ENCODE measurements around the gene PPM1H. TPM values are rescaled to one million over a fixed set of nuclear protein-coding genes. Genes with fewer than 3 reads are reported as not detected.

The PPM1H gene
- total RNA-seq, 3 donors from 2014 or later (not counting 1 experiment from before 2014, with no cell fraction given): 0.18 to 2.1 (median 0.40) TPM

DNA sequence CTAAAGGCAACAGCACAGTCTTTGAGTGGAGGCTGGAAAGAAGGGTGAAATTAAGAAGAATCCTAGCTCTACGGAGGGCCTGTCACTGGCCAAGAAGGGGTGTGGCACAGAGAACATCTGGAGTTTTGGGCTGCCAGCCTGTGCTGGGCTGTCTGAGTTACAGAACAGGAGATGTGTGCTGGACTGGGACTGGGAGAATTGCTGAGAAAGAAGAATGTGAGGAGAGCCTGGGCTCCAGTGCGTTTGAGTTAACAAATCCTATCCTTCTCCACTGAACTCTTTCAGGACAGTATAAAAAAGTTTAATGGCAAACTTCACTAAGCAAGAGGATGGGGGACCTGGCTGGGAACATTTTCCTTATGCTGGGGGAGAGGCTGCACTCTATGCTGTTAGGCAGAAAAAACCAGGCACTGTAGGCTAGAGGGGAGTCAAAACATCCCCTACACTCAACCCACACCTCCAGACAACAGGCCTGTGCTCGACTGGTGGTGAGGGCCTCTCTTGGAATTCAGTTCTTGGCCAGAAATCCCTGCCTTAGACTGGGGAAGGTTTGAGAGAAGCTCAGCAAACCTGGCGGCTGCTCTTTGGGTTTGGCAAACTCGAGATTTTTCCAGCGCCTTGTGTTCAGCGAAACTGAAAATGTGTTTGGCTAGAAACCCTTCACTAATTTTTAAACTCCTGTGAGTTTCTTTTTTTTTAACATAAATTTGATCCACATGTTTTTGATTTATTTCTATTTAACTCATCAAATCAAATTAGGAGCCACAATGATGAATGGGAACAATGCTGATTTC, 251.0 kb downstream of the PPM1H start:
- intact Hi-C loops (cut with micrococcal nuclease): no loop called here
- Histone ChIP-seq H3K9me3 (ENCODE audit: control insufficient read depth, insufficient read depth, low read length) (no peaks in the 10 kb centered on the region), H3K36me3 (ENCODE audit: control insufficient read depth, insufficient read depth, low read length) (no peaks in the 10 kb centered on the region), H3K4me3 (ENCODE audit: low read length) (no peak overlapping the region), H3K27ac (ENCODE audit: low read length) (no peak overlapping the region), H3K27me3 (ENCODE audit: control insufficient read depth, insufficient read depth, low read length) (no peaks in the 10 kb centered on the region), H3K4me1 (ENCODE audit: control insufficient read depth, insufficient read depth, low read length) (no peaks in the 10 kb centered on the region)
- no peak for DNase-seq
- H3K36me3 Mint-ChIP-seq: no peaks in the 10 kb centered on the region
- peaks cover 8 to 11% of the 10 kb centered on the region in 2 donors for H3K27me3 Mint-ChIP-seq (ENCODE audit: low read depth in 2 of 2)
- no peaks in the 10 kb centered on the region for H3K4me1 Mint-ChIP-seq
- no peak for ATAC-seq
- H3K9me3 Mint-ChIP-seq: no peaks in the 10 kb centered on the region
- no peak overlapping the region for H3K27ac Mint-ChIP-seq
- TF ChIP-seq, protein P1, sequence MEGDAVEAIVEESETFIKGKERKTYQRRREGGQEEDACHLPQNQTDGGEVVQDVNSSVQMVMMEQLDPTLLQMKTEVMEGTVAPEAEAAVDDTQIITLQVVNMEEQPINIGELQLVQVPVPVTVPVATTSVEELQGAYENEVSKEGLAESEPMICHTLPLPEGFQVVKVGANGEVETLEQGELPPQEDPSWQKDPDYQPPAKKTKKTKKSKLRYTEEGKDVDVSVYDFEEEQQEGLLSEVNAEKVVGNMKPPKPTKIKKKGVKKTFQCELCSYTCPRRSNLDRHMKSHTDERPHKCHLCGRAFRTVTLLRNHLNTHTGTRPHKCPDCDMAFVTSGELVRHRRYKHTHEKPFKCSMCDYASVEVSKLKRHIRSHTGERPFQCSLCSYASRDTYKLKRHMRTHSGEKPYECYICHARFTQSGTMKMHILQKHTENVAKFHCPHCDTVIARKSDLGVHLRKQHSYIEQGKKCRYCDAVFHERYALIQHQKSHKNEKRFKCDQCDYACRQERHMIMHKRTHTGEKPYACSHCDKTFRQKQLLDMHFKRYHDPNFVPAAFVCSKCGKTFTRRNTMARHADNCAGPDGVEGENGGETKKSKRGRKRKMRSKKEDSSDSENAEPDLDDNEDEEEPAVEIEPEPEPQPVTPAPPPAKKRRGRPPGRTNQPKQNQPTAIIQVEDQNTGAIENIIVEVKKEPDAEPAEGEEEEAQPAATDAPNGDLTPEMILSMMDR (IDR thresholded peaks at IDR 0.05): no peak
- no peak overlapping the region for H3K4me3 Mint-ChIP-seq
- 91% methylated on average over 7 of the region's 7 CpGs for WGBS (ENCODE audit: insufficient coverage)

DNA sequence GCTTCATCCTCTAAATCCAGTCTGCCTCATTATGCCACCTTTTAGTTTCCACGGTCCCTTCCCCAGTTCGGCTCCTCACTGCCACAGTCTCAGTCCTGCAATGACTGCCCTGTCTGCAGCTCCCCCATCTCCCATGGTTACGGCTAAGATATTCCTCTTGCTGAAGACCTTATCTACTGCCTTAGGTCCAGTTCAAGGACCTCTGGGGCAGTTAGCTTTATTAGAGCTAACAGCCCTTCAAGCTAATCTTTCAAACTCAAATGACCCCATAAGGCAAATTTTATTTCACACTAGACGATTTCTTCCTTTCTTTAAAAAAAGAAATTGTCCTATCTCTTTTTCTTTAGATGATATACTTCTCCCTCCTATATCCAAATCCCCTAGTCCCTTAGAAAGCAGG, 253.6 kb downstream of the PPM1H start:
- H3K4me1 Mint-ChIP-seq: no peaks in the 10 kb centered on the region
- no peak for DNase-seq
- ATAC-seq: no peak
- Histone ChIP-seq H3K4me1 (ENCODE audit: control insufficient read depth, insufficient read depth, low read length) (no peaks in the 10 kb centered on the region), H3K27me3 (ENCODE audit: control insufficient read depth, insufficient read depth, low read length) (no peaks in the 10 kb centered on the region), H3K4me3 (ENCODE audit: low read length) (no peak overlapping the region), H3K9me3 (ENCODE audit: control insufficient read depth, insufficient read depth, low read length) (peaks cover 3% of the 10 kb centered on the region), H3K36me3 (ENCODE audit: control insufficient read depth, insufficient read depth, low read length) (no peaks in the 10 kb centered on the region), H3K27ac (ENCODE audit: low read length) (no peak overlapping the region)
- WGBS (ENCODE audit: insufficient coverage): 96% methylated on average over 4 of the region's 4 CpGs
- no peak overlapping the region for H3K4me3 Mint-ChIP-seq
- no peaks in the 10 kb centered on the region for H3K36me3 Mint-ChIP-seq
- H3K27me3 Mint-ChIP-seq (ENCODE audit: low read depth in 2 of 2): peaks cover 8 to 11% of the 10 kb centered on the region in 2 donors
- intact Hi-C loops (cut with micrococcal nuclease): no loop called here
- H3K27ac Mint-ChIP-seq: no peak overlapping the region
- H3K9me3 Mint-ChIP-seq: no peaks in the 10 kb centered on the region
- TF ChIP-seq, protein P1 (IDR thresholded peaks at IDR 0.05): no peak

DNA sequence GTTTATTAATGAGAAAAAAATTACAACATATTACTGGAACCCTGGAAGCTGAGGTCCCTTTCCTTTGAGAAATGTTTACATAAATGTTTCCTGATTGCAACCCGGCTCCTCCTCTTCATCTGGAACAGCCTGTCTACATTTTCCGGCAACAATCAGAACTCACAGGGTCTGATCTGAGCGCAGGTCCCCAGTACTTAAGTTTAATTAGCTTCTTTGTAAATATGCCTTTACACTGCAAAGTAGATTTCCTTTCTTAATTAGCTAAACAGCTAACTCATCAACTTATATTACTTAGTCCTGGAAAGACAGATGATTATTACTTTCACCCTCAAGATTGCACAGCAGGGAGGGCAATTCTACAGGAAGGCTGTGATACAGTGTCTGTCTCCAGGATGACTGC, 255.3 kb downstream of the PPM1H start:
- H3K4me1 ChIP-seq (ENCODE audit: control insufficient read depth, insufficient read depth, low read length): no peaks in the 10 kb centered on the region
- DNase-seq: no peak
- 95% methylated on average over 3 of the region's 3 CpGs for WGBS (ENCODE audit: insufficient coverage)
- H3K9me3 Mint-ChIP-seq: no peaks in the 10 kb centered on the region
- no peaks in the 10 kb centered on the region for H3K36me3 Mint-ChIP-seq
- intact Hi-C loops (cut with micrococcal nuclease): no loop called here
- no peak overlapping the region for H3K4me3 ChIP-seq (ENCODE audit: low read length)
- TF ChIP-seq, protein P1 (IDR thresholded peaks at IDR 0.05): no peak
- H3K4me1 Mint-ChIP-seq: no peaks in the 10 kb centered on the region
- peaks cover 8 to 11% of the 10 kb centered on the region in 2 donors for H3K27me3 Mint-ChIP-seq (ENCODE audit: low read depth in 2 of 2)
- no peak overlapping the region for H3K27ac ChIP-seq (ENCODE audit: low read length)
- ATAC-seq: no peak
- no peaks in the 10 kb centered on the region for H3K36me3 ChIP-seq (ENCODE audit: control insufficient read depth, insufficient read depth, low read length)
- H3K4me3 Mint-ChIP-seq: no peak overlapping the region
- H3K9me3 ChIP-seq (ENCODE audit: control insufficient read depth, insufficient read depth, low read length): peaks cover 3% of the 10 kb centered on the region
- H3K27ac Mint-ChIP-seq: no peak overlapping the region
- H3K27me3 ChIP-seq (ENCODE audit: control insufficient read depth, insufficient read depth, low read length): no peaks in the 10 kb centered on the region

- TF ChIP-seq, protein P1 (IDR thresholded peaks at IDR 0.05): no peak
- Histone ChIP-seq H3K9me3 (ENCODE audit: control insufficient read depth, insufficient read depth, low read length) (peaks cover 3% of the 10 kb centered on the region), H3K36me3 (ENCODE audit: control insufficient read depth, insufficient read depth, low read length) (no peaks in the 10 kb centered on the region), H3K4me3 (ENCODE audit: low read length) (no peak overlapping the region), H3K27ac (ENCODE audit: low read length) (no peak overlapping the region), H3K4me1 (ENCODE audit: control insufficient read depth, insufficient read depth, low read length) (no peaks in the 10 kb centered on the region), H3K27me3 (ENCODE audit: control insufficient read depth, insufficient read depth, low read length) (no peaks in the 10 kb centered on the region)
- no peaks in the 10 kb centered on the region for H3K9me3 Mint-ChIP-seq
- H3K27ac Mint-ChIP-seq: no peak overlapping the region
- H3K4me3 Mint-ChIP-seq: no peak overlapping the region
- DNase-seq (no peak), ATAC-seq (no peak)
- H3K4me1 Mint-ChIP-seq: no peaks in the 10 kb centered on the region
- peaks cover 5 to 8% of the 10 kb centered on the region in 2 donors for H3K27me3 Mint-ChIP-seq (ENCODE audit: low read depth in 2 of 2)
- 93% methylated on average over 6 of the region's 7 CpGs for WGBS (ENCODE audit: insufficient coverage)
- H3K36me3 Mint-ChIP-seq: no peaks in the 10 kb centered on the region
- intact Hi-C loops (cut with micrococcal nuclease): no loop called here
Observed at GRCh38 chr12:62677355-62677754, 257.6 kb downstream of the PPM1H start.
